Cardiac muscle cell (in vitro differentiated cells and primary cell): ENCODE results near the gene HSD17B12. TPM values are rescaled to one million over a fixed set of nuclear protein-coding genes. Genes with fewer than 3 reads are reported as not detected.
A peak's percentile ranks its signal among the peaks of the same experiment; 100 is the strongest.

ENCODE experiments used
- DNase-seq, 2 donors: peaks; one replicate each; pipeline versions ENCODE4 v3.0.0 to v3.0.0-alpha.2; 2010 to 2017; ENCODE audit warnings: low read depth in 1 of 2, low spot score in 1 of 2
- H3K27ac ChIP-seq: fragments of 200-600 bp; sonication (generic); 2 replicates; pipeline ENCODE4 v1.5.1; 2016
- H3K27me3 ChIP-seq: fragments of 200-600 bp; sonication (generic); 2 replicates; pipeline ENCODE4 v1.6.0; 2016; ENCODE audit warnings: control low read depth
- H3K36me3 ChIP-seq: fragments of 200-600 bp; sonication (generic); 2 replicates; pipeline ENCODE4 v1.5.1; 2016; ENCODE audit warnings: control low read depth
- H3K4me1 ChIP-seq: fragments of 200-600 bp; sonication (generic); 2 replicates; pipeline ENCODE4 v1.8.1; 2017; ENCODE audit warnings: low read depth, mild to moderate bottlenecking, mixed run types
- H3K4me3 ChIP-seq: fragments of 200-600 bp; sonication (generic); 2 replicates; pipeline ENCODE4 v1.5.1; 2016; ENCODE audit warnings: mild to moderate bottlenecking
- H3K9me3 ChIP-seq: fragments of 200-600 bp; sonication (generic); 2 replicates; pipeline ENCODE4 v1.5.1; 2017; ENCODE audit warnings: low read depth, mild to moderate bottlenecking, control low read depth
- polyA plus RNA-seq: library from polyadenylated mRNA; unstranded; fragments of >200 nt; fragmentation: Nextera tagmentation; extraction: Ambion mirVana; gene quantifications from 2 replicates; pipeline ENCODE4 v1.2.1, GENCODE V29; 2016
- total RNA-seq: library from RNA; depleted of rRNA; stranded (reverse); fragments of >200 nt; gene quantifications from 2 replicates; pipeline ENCODE4 v1.2.3, GENCODE V29; 2016
- TF ChIP-seq, protein P1 (sequence below): IDR thresholded peaks from 2 replicates; pipeline ENCODE4 v1.5.1; 2012; ENCODE audit warnings: low read depth, mild to moderate bottlenecking, low read length

HSD17B12 gene
- total and polyA plus RNA-seq, 2 experiments from 2014 or later, result 68.9 to 89.0 TPM

DNA sequence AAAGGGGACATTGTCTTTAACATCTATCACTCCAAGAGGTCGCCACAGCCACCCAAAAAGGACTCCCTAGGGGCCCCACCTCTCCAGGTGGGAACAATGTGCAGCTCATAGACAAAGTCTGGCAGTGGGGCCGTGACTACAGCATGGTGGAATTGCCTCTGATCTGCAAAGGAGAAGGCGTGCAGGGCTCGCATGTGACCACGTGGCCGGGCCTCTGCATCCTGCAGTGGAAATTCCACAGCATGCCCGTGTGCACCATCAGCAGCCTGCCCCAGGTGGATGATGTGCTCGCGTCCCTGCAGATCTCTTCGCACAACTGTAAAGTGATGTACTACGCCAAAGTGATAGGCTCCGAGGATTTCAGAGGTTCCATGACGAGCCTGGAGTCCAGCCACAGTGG, 218.6 kb downstream of the HSD17B12 start:
- H3K27ac ChIP-seq, result no peak overlapping the region
- H3K36me3 ChIP-seq, result peaks cover 37% of the 10 kb centered on the region
- no peaks in the 10 kb centered on the region for H3K4me1 ChIP-seq
- DNase-seq, result no peak
- no peaks in the 10 kb centered on the region for H3K27me3 ChIP-seq
- no peak overlapping the region for H3K4me3 ChIP-seq
- TF ChIP-seq, protein P1, sequence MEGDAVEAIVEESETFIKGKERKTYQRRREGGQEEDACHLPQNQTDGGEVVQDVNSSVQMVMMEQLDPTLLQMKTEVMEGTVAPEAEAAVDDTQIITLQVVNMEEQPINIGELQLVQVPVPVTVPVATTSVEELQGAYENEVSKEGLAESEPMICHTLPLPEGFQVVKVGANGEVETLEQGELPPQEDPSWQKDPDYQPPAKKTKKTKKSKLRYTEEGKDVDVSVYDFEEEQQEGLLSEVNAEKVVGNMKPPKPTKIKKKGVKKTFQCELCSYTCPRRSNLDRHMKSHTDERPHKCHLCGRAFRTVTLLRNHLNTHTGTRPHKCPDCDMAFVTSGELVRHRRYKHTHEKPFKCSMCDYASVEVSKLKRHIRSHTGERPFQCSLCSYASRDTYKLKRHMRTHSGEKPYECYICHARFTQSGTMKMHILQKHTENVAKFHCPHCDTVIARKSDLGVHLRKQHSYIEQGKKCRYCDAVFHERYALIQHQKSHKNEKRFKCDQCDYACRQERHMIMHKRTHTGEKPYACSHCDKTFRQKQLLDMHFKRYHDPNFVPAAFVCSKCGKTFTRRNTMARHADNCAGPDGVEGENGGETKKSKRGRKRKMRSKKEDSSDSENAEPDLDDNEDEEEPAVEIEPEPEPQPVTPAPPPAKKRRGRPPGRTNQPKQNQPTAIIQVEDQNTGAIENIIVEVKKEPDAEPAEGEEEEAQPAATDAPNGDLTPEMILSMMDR, result no peak
- H3K9me3 ChIP-seq, result no peaks in the 10 kb centered on the region

DNA sequence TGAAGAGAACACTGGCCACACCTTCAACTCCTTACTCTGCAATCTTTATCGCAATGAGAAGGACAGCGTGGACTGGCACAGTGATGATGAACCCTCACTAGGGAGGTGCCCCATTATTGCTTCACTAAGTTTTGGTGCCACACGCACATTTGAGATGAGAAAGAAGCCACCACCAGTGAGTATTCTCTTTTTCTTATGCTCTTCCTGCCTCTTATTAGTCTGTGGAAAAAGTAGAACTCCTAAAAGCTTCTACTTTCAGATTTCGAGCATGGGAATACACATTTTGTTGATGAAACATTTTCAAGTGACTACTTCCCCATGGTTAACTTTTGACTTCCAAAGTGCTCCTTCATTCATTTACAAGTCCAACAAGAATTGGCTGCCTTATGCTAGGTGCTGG, 221.0 kb downstream of the HSD17B12 start:
- no peak overlapping the region for H3K4me3 ChIP-seq
- no peaks in the 10 kb centered on the region for H3K9me3 ChIP-seq
- H3K27me3 ChIP-seq, result no peaks in the 10 kb centered on the region
- no peak overlapping the region for H3K27ac ChIP-seq
- H3K4me1 ChIP-seq, result no peaks in the 10 kb centered on the region
- peaks cover 28% of the 10 kb centered on the region for H3K36me3 ChIP-seq
- DNase-seq, result no peak
- TF ChIP-seq, protein P1, result no peak

DNA sequence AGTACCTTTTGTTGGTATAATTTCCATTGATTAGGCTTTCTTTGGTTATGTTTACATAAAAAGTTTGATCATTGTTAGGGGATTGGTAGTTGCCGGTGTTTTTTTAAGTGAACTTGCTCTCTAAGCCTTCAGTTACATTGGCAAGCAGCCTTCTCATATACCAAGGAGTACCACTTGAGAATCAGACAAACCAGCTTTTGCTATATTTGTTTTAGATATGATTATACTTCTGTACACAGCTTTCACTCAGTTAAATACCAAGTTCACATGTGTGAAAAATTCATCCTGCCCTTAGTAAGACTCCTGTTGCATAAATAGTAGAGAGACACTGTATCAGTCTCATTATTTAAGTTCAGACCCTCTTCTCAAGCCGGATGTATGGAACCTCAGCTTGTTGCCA, 222.5 kb downstream of the HSD17B12 start:
- DNase-seq, result no peak
- no peaks in the 10 kb centered on the region for H3K27me3 ChIP-seq
- H3K4me1 ChIP-seq, result no peaks in the 10 kb centered on the region
- TF ChIP-seq, protein P1, result no peak
- H3K36me3 ChIP-seq, result peaks cover 22% of the 10 kb centered on the region
- no peak overlapping the region for H3K27ac ChIP-seq
- H3K9me3 ChIP-seq, result no peaks in the 10 kb centered on the region
- no peak overlapping the region for H3K4me3 ChIP-seq

DNA sequence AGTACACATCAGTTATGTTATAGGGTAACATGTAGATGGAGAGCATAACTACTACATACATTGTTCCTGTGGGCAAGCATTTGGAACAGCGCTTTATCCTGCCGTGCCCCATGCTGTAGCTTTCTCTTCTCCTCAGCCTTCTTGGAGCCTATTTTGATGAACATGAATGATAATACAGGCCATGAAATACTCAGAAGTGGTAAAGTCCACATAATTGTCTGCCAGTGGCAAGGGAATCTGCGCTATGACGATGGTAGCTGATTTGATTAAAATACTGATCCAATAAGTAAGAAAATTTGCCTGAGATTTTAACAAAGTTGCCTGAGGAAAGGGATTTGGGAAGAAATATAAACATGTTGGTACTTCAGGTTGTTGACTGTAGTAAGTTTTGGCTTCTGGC, 223.4 kb downstream of the HSD17B12 start:
- no peak for DNase-seq
- H3K9me3 ChIP-seq, result no peaks in the 10 kb centered on the region
- no peak overlapping the region for H3K27ac ChIP-seq
- no peak overlapping the region for H3K4me3 ChIP-seq
- TF ChIP-seq, protein P1, result no peak
- peaks cover 22% of the 10 kb centered on the region for H3K36me3 ChIP-seq
- no peaks in the 10 kb centered on the region for H3K27me3 ChIP-seq
- H3K4me1 ChIP-seq, result no peaks in the 10 kb centered on the region

DNA sequence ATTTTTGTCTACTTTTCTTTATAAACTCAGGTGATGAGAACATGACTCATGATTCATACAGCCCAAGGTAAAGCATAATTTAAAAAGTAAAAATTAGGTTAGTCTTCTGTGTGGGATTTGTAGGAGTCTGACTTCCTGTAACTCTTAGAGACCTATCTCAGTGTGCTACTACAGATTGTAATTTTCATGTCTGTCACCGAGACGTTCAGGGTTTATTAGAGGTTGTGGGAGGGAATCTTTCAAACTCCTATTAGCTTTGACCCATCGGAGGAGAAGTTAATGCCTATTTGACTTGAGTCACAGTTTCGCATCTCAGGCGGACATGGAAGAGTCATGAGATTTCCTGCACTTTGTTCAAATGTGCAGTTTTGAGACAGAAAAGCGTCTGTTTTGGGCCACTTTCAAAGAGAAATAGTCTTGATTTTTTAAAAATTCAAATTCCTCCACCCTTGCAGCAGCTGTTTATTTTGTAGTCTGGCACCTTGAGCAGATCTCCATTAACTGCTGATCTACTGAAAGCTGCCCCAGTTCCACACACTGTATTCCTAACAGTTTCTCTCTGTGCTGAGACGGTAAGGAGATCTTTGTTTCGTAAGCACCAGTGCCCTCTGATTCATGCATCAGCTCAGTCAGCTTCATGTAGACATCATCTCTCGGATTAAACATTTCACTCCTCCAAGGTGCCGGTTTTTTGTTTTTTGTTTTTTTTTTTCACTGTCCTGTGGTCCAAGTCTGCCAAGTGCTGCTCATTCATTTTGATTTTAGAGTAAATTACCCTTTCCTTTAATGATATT, 224.4 kb downstream of the HSD17B12 start:
- no peak overlapping the region for H3K27ac ChIP-seq
- H3K4me3 ChIP-seq, result no peak overlapping the region
- no peaks in the 10 kb centered on the region for H3K27me3 ChIP-seq
- TF ChIP-seq, protein P1, result no peak
- no peaks in the 10 kb centered on the region for H3K4me1 ChIP-seq
- peaks cover 20% of the 10 kb centered on the region for H3K36me3 ChIP-seq
- peak in 1 of 2 donors; percentile 82 for DNase-seq
- no peaks in the 10 kb centered on the region for H3K9me3 ChIP-seq
